Epithelial cell of esophagus (primary cell): ENCODE data around the gene NAALADL2.

Source experiments
- DNase-seq: peaks from one replicate; pipeline ENCODE4 v3.0.0; 2010; ENCODE audit warnings: low read depth
- H3K4me3 ChIP-seq: 2 replicates; pipeline ENCODE4 v1.5.1; 2011; ENCODE audit warnings: mild to moderate bottlenecking, low read length, control low read depth
- CTCF ChIP-seq: IDR thresholded peaks from 2 replicates; pipeline ENCODE4 v1.5.1; 2011; ENCODE audit warnings: low read depth, mild to moderate bottlenecking, low read length, control low read depth, inconsistent platforms; ENCODE audit not compliant: insufficient read depth; ENCODE audit errors: missing control alignments

Gene NAALADL2

DNA sequence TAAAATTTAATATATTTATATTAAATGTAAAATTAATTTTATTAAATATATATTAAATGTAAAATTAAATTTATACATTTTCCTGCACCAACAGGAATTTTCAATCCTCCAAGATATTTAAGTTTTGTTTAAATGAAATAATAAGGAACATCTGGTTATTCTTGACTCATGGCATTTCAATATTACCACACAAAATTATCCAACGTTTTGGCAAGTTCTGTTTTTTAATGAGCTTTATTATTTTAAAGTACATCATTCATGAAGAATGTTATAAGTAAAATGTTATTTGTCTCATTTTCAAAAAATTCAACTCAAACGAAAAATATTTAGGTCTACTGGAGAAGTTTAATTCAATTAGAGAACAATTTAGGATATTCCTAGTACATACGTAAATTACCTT, 811.4 kb downstream of the NAALADL2 start:
- TF ChIP-seq CTCF, result no peak
- H3K4me3 ChIP-seq, result no peak overlapping the region
- DNase-seq, result no peak

GRCh38 chr3:175672119-175672689, 813.1 kb downstream of the NAALADL2 start:
- TF ChIP-seq CTCF, result no peak
- DNase-seq, result no peak
- no peak overlapping the region for H3K4me3 ChIP-seq

DNA sequence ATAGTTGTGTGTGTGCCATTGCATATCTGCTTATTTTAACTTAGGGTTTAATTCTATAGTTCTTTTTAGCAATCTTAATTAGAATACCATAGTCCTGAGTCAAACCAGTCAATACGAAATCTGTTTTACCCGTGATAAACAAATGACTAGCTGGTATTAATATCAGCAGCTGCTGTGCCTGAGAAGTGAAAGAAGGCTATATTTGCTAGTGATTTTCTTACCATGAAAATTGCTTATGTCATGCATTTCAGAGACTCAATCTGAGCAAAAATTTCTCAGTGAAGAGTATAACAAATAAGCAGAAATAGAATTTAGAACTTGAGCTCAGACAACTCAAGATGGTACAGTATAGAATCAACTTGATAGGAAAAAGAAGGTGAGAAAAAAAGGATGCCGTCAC, 820.4 kb downstream of the NAALADL2 start:
- no peak for TF ChIP-seq CTCF
- DNase-seq, result no peak
- H3K4me3 ChIP-seq, result no peak overlapping the region

DNA sequence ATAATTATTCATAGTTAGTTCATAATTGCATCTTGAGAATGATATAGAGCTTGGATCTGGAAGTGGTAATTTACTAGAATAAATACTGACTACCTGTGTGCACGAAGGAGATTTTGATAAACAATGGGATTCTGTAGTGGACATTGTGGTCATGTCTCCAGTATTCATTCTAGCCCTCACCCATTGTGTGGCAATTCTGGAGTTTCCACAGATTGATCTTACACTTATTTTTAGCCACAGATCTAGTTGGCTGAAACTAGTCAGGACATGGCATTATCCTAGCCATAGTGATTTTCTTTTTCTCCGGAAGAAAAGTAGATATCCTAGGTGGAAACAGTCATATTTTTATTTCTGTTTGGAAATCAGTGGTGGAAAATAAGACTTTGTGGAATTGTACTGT, 833.1 kb downstream of the NAALADL2 start:
- TF ChIP-seq CTCF, result no peak
- no peak overlapping the region for H3K4me3 ChIP-seq
- no peak for DNase-seq

DNA sequence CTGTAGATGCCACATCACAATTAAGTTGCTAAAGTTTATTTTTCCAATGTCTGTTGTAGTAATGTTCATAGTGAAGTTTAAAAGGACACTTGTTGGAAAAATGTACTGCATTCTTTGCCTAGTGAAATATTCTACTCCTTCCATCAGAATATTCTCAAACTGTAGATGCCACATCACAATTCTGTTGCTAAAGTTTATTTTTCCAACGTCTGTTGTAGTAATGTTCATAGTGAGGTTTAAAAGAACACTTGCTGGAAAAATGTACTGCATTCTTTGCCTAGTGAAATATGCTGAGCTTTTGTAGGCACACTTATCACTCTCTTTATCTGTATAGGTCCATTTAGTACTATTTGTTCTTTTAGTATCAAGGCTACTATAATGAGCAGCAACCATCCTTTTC, 836.1 kb downstream of the NAALADL2 start:
- no peak overlapping the region for H3K4me3 ChIP-seq
- no peak for TF ChIP-seq CTCF
- DNase-seq, result no peak

DNA sequence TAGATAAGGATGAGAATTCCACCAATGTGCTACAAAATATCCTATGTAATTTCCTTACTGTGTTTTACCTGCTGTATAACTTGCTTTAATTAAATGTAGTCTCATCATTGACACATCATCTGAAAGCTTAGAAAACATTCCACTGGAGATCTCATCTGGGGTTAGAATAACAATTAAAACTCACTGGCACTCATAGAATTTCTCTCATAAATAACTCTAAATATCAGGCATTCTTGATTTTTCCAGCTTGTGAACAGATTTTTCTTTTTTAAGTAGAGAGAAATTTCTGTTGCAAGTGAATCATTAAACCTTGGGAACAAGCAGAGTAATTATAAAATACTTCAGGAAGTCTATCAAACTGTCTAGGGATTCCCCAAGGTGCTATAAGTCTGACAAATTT, 843.8 kb downstream of the NAALADL2 start:
- no peak overlapping the region for H3K4me3 ChIP-seq
- TF ChIP-seq CTCF, result no peak
- DNase-seq, result no peak

DNA sequence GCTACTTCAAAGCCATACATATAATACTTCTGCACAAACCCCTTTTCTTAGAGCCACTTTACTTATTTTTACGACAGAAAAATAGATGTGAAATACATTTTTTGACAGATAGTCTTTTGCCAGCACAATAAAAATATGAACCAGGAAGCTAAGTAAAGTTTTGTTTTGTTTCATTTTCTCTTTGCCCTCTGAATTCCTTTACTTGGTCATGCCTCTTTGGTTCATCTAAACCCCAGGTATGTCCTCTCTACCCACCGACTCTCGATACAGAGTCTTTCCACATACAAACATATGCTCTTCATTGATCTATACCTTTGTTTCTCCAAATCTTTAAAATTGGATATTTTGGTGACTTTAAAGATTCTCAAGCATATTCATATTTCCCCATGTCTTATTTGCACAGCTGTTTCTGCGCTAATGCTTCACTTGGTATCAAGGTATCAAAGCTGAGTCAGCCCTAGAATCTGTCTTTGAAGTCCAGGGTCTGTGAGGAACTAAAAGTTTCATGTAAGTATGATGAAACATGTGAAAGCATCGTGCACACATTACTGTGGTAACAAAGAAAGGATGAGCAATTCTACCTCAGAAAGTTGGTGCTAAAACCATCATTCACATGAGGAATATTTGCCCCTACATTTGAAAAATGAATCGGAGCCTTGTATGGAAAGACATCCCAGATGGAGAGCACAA, 845.4 kb downstream of the NAALADL2 start:
- no peak overlapping the region for H3K4me3 ChIP-seq

More for the DNA sequence above, 845.4 kb downstream of the NAALADL2 start:
- no peak for TF ChIP-seq CTCF
- peak; percentile 2 for DNase-seq
